ENCODE measurements around the gene ACTA2.

DNA sequence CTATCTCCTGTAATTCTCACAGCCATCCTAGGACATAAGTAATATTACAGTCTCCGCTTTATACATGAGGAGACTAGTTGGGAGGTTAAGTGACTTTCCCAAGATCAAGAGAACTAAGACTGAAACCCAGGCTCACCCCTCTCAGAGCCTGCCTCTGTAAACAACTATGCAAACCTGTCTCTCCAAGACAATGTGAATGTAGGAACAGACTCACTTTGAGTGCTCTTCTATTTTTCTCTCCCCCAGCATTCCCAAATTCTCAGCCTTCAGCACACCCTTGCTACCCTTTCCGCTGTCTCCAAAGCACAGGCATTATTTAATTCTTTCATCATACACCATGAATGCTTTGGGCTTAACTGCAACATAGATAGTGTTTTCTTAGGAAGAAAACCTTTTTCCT is 13.6 kb downstream of the ACTA2 start:
- TF ChIP-seq, protein P1, sequence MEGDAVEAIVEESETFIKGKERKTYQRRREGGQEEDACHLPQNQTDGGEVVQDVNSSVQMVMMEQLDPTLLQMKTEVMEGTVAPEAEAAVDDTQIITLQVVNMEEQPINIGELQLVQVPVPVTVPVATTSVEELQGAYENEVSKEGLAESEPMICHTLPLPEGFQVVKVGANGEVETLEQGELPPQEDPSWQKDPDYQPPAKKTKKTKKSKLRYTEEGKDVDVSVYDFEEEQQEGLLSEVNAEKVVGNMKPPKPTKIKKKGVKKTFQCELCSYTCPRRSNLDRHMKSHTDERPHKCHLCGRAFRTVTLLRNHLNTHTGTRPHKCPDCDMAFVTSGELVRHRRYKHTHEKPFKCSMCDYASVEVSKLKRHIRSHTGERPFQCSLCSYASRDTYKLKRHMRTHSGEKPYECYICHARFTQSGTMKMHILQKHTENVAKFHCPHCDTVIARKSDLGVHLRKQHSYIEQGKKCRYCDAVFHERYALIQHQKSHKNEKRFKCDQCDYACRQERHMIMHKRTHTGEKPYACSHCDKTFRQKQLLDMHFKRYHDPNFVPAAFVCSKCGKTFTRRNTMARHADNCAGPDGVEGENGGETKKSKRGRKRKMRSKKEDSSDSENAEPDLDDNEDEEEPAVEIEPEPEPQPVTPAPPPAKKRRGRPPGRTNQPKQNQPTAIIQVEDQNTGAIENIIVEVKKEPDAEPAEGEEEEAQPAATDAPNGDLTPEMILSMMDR (IDR thresholded peaks at IDR 0.05), result no peak
- no peak for TF ChIP-seq POLR2A (IDR thresholded peaks at IDR 0.05)
